MCF 10A (cell line): ENCODE results near the gene CATSPERE. TPM values are rescaled to one million over a fixed set of nuclear protein-coding genes. Genes with fewer than 3 reads are reported as not detected.

Source experiments
- BruUV-seq: library from RNA; stranded (reverse); fragments of 400-500 nt; replicated peaks from 2 replicates; lab custom pipeline; 2021; lab: Mats Ljungman, UMichigan
- CTCF ChIA-PET: fragments of 300-600 bp; sonication (Branson Sonifier 250); formaldehyde crosslinking; extraction: SDS; loops from one replicate; lab custom pipeline; 2021; ENCODE audit warnings: antibody characterized with exemption, inconsistent platforms; lab: Yijun Ruan, JAX
- POLR2A ChIA-PET: fragments of 300-600, 350-650 bp; sonication (Branson Sonifier 250); formaldehyde crosslinking; extraction: SDS; loops from one replicate; lab custom pipeline; 2020; ENCODE audit warnings: antibody characterized with exemption, inconsistent platforms; lab: Yijun Ruan, JAX
- DNase-seq: peaks from one replicate; pipeline ENCODE4 v3.0.0-alpha.2; 2018; ENCODE audit not compliant: unreplicated experiment
- H3K27ac Mint-ChIP-seq: one replicate; pipeline ENCODE4 v1.8.0; 2022; ENCODE audit warnings: mild to moderate bottlenecking, low read depth, mixed read lengths; ENCODE audit not compliant: unreplicated experiment
- H3K27me3 Mint-ChIP-seq: one replicate; pipeline ENCODE4 v1.8.0; 2022; ENCODE audit warnings: mixed read lengths; ENCODE audit not compliant: insufficient read depth, unreplicated experiment
- H3K36me3 Mint-ChIP-seq: one replicate; pipeline ENCODE4 v1.8.0; 2022; ENCODE audit warnings: mild to moderate bottlenecking, moderate library complexity, mixed read lengths; ENCODE audit not compliant: insufficient read depth, unreplicated experiment
- H3K4me1 Mint-ChIP-seq: one replicate; pipeline ENCODE4 v1.8.0; 2022; ENCODE audit warnings: mixed read lengths; ENCODE audit not compliant: insufficient read depth, unreplicated experiment
- H3K4me3 Mint-ChIP-seq: one replicate; pipeline ENCODE4 v1.8.0; 2022; ENCODE audit warnings: mild to moderate bottlenecking, moderate library complexity, mixed read lengths; ENCODE audit not compliant: unreplicated experiment
- H3K9me3 Mint-ChIP-seq: one replicate; pipeline ENCODE4 v1.8.0; 2022; ENCODE audit warnings: mixed read lengths; ENCODE audit not compliant: unreplicated experiment
- CTCF ChIP-seq: fragments of 200-600 bp; IDR thresholded peaks from one replicate; pipeline ENCODE4 v1.8.0; 2022; ENCODE audit warnings: antibody characterized with exemption, mild to moderate bottlenecking; ENCODE audit not compliant: unreplicated experiment
- intact Hi-C: fragments of 100-400 bp; cut with micrococcal nuclease; formaldehyde crosslinking; loops from 2 replicates; pipeline ENCODE4 v1.14.1; 2022
- total RNA-seq: library from RNA; stranded (reverse); gene quantifications from 2 replicates; pipeline ENCODE4 v1.2.3, GENCODE V29; 2022

The CATSPERE gene
- total RNA-seq, 1 experiment from 2014 or later: 2.1 TPM

GRCh38 chr1:244436336-244437085, 24.6 kb upstream of the CATSPERE start:
- no peak for TF ChIP-seq CTCF
- H3K36me3 Mint-ChIP-seq: peaks cover 55% of the 10 kb centered on the region
- ChIA-PET CTCF (interaction anchor here (0.5 to 1.5 kb wide), 6 partner anchors 8 to 508 kb away, joined by 3 to 7 read pairs (median 4); no protein-coding TSS in a partner anchor), POLR2A (interaction anchor here (1.0 to 3.6 kb wide), 8 partner anchors 9 to 114 kb away, joined by 3 to 61 read pairs (median 6); partner anchors contain the start of gene ADSS2)
- peaks cover 59% of the 10 kb centered on the region for H3K4me1 Mint-ChIP-seq
- H3K27me3 Mint-ChIP-seq: no peaks in the 10 kb centered on the region
- peaks cover 6% of the 10 kb centered on the region for H3K9me3 Mint-ChIP-seq
- intact Hi-C loops: no loop called here
- peak overlapping the region; percentile 55 for H3K4me3 Mint-ChIP-seq
- peak; percentile 55 for DNase-seq
- H3K27ac Mint-ChIP-seq: peak overlapping the region; percentile 76
- TSS peak; percentile 25 for BruUV-seq

GRCh38 chr1:244437086-244437468, 24.0 kb upstream of the CATSPERE start:
- DNase-seq: no peak
- H3K36me3 Mint-ChIP-seq: peaks cover 49% of the 10 kb centered on the region
- POLR2A ChIA-PET: interaction anchor here (1.0 to 3.6 kb wide), 6 partner anchors 10 to 67 kb away, joined by 4 to 61 read pairs (median 7); partner anchors contain the start of gene ADSS2
- TF ChIP-seq CTCF: no peak
- peaks cover 6% of the 10 kb centered on the region for H3K9me3 Mint-ChIP-seq
- H3K4me1 Mint-ChIP-seq: peaks cover 60% of the 10 kb centered on the region
- intact Hi-C loops: no loop called here
- CTCF ChIA-PET: interaction anchor here (0.6 to 1.1 kb wide), 2 partner anchors 8 to 75 kb away, joined by 3 to 4 read pairs; no protein-coding TSS in a partner anchor
- H3K27me3 Mint-ChIP-seq: no peaks in the 10 kb centered on the region
- H3K27ac Mint-ChIP-seq: peak overlapping the region; percentile 76
- BruUV-seq: no TSS peak
- peak overlapping the region; percentile 3 for H3K4me3 Mint-ChIP-seq

GRCh38 chr1:244439391-244440032, 21.6 kb upstream of the CATSPERE start:
- H3K27me3 Mint-ChIP-seq: no peaks in the 10 kb centered on the region
- peaks cover 68% of the 10 kb centered on the region for H3K4me1 Mint-ChIP-seq
- no TSS peak for BruUV-seq
- intact Hi-C loops: no loop called here
- ChIA-PET CTCF (interaction anchor here (1.7 kb wide), 1 partner anchor 11 kb away, joined by 4 read pairs; no protein-coding TSS in a partner anchor), POLR2A (interaction anchor here (0.6 to 2.3 kb wide), 5 partner anchors 7 to 113 kb away, joined by 3 to 21 read pairs (median 4); no protein-coding TSS in a partner anchor)
- H3K4me3 Mint-ChIP-seq: no peak overlapping the region
- H3K36me3 Mint-ChIP-seq: peaks cover 32% of the 10 kb centered on the region
- H3K9me3 Mint-ChIP-seq: peaks cover 6% of the 10 kb centered on the region
- peak overlapping the region; percentile 76 for H3K27ac Mint-ChIP-seq
- peak; percentile 69 for DNase-seq
- no peak for TF ChIP-seq CTCF

GRCh38 chr1:244442850-244443249, 18.2 kb upstream of the CATSPERE start:
- no peak for TF ChIP-seq CTCF
- Mint-ChIP-seq H3K4me3 (no peak overlapping the region), H3K27me3 (no peaks in the 10 kb centered on the region), H3K36me3 (peaks cover 10% of the 10 kb centered on the region), H3K4me1 (peaks cover 69% of the 10 kb centered on the region), H3K9me3 (peaks cover 6% of the 10 kb centered on the region), H3K27ac (no peak overlapping the region)
- DNase-seq: no peak
- no TSS peak for BruUV-seq
- ChIA-PET CTCF (interaction anchor here (0.6 to 3.5 kb wide), 5 partner anchors 8 to 49 kb away, joined by 3 to 15 read pairs (median 4); no protein-coding TSS in a partner anchor), POLR2A (interaction anchor here (1.2 to 2.5 kb wide), 4 partner anchors 8 to 120 kb away, joined by 3 to 12 read pairs (median 4); partner anchors contain the start of gene ADSS2)
- intact Hi-C loops: no loop called here
